NCI-H2107 (cell line): Measurements from ENCODE around the gene PLLP.

Source experiments
- DNase-seq: peaks from one replicate; lab custom pipeline; 2025; lab: John Stamatoyannopoulos, UW

The PLLP gene

GRCh38 chr16:57225978-57226377 lies 58.5 kb downstream of the PLLP start:
- no peak for DNase-seq

GRCh38 chr16:57224651-57225335 lies 59.7 kb downstream of the PLLP start:
- no peak for DNase-seq

- no peak for DNase-seq
These were observed 61.4 kb downstream of the PLLP start for GRCh38 chr16:57223057-57223456.

GRCh38 chr16:57216968-57217367 lies 67.5 kb downstream of the PLLP start:
- DNase-seq, result no peak

- no peak for DNase-seq
These were observed 71.0 kb downstream of the PLLP start for GRCh38 chr16:57213462-57213861.

GRCh38 chr16:57209780-57210179 lies 74.7 kb downstream of the PLLP start:
- DNase-seq, result no peak

GRCh38 chr16:57208926-57209325 lies 75.5 kb downstream of the PLLP start:
- no peak for DNase-seq
